ENCODE results near the gene TET3.
"Not testable (repeated sequence)": the region's sequence is repeated elsewhere in the genome, so short reads cannot be mapped to it uniquely, and the experiment has no call there.

TET3 gene
- 39.9 to 45.0 (median 40.5) reads per million in 4 donors for total RNA-seq

GRCh38 chr2:73984203-73984921, at the start of gene TET3:
Gene TET3 (plus strand): TSS chr2:73984910. CDS start chr2:73986404, 1,494 bp downstream.
- DNase-seq: peak in 1 of 5 donors; percentile 60

- DNase-seq: no peak
Measured at GRCh38 chr2:73935641-73936040, 49.1 kb upstream of the TET3 start.

GRCh38 chr2:73937103-73937885, 47.4 kb upstream of the TET3 start:
- DNase-seq: no peak

GRCh38 chr2:73937899-73938298, 46.8 kb upstream of the TET3 start:
- DNase-seq: no peak

GRCh38 chr2:73938718-73939352, 45.9 kb upstream of the TET3 start:
- peak in 1 of 5 donors; percentile 43 for DNase-seq

- no peak for DNase-seq
Measured at GRCh38 chr2:73939419-73939818, 45.3 kb upstream of the TET3 start.

GRCh38 chr2:73940066-73940465, 44.6 kb upstream of the TET3 start:
- DNase-seq: not testable (repeated sequence)

GRCh38 chr2:73942664-73943063, 42.0 kb upstream of the TET3 start:
- no peak for DNase-seq

- no peak for DNase-seq
Measured at GRCh38 chr2:73944714-73945113, 40.0 kb upstream of the TET3 start.

GRCh38 chr2:73946215-73946614, 38.5 kb upstream of the TET3 start:
- no peak for DNase-seq

- no peak for DNase-seq
Measured at GRCh38 chr2:73946666-73947065, 38.0 kb upstream of the TET3 start.

GRCh38 chr2:73947412-73948018, 37.2 kb upstream of the TET3 start:
- DNase-seq: no peak

- no peak for DNase-seq
Measured at GRCh38 chr2:73949802-73950201, 34.9 kb upstream of the TET3 start.

GRCh38 chr2:73952499-73953446, 31.9 kb upstream of the TET3 start:
- DNase-seq: no peak

GRCh38 chr2:73956218-73956865, 28.4 kb upstream of the TET3 start:
- no peak for DNase-seq

GRCh38 chr2:73961274-73961673, 23.4 kb upstream of the TET3 start:
- DNase-seq: no peak

- no peak for DNase-seq
Measured at GRCh38 chr2:73961823-73962615, 22.7 kb upstream of the TET3 start.

- DNase-seq: no peak
Measured at GRCh38 chr2:73962798-73963197, 21.9 kb upstream of the TET3 start.

- DNase-seq: peak in 1 of 5 donors; percentile 62
Measured at GRCh38 chr2:73963385-73964120, 21.2 kb upstream of the TET3 start.

GRCh38 chr2:73964223-73964622, 20.5 kb upstream of the TET3 start:
- no peak for DNase-seq
